22Rv1 (cell line): ENCODE data around the gene NPFFR2.

Experiments used
- H3K27ac ChIP-seq: fragments of 450-650 bp; 2 replicates; pipeline ENCODE4 v1.5.1; 2017
- CTCF ChIP-seq: fragments of 450-650 bp; IDR thresholded peaks from 2 replicates; pipeline ENCODE4 v1.5.1; 2017; ENCODE audit warnings: mild to moderate bottlenecking
- ZFX ChIP-seq: fragments of 450-650 bp; IDR thresholded peaks from 2 replicates; pipeline ENCODE4 v1.6.1; 2017; ENCODE audit warnings: antibody characterized with exemption, borderline replicate concordance

Gene NPFFR2

GRCh38 chr4:72031868-72032608, at the start of gene NPFFR2:
Gene NPFFR2, plus strand, starts transcription at chr4:72032000. Its CDS starts 96,592 bp downstream, at chr4:72128592.
- TF ChIP-seq CTCF: no peak
- no peak within 1 kb of the TSS for H3K27ac ChIP-seq

- TF ChIP-seq CTCF (no peak), ZFX (no peak)
- no peak overlapping the region for H3K27ac ChIP-seq
Measured at GRCh38 chr4:71992571-71993312, 39.1 kb upstream of the NPFFR2 start.

- no peak overlapping the region for H3K27ac ChIP-seq
- no peak for TF ChIP-seq CTCF
- TF ChIP-seq ZFX: no peak
Measured at GRCh38 chr4:71994559-71994958, 37.2 kb upstream of the NPFFR2 start.

GRCh38 chr4:71995297-71995696, 36.5 kb upstream of the NPFFR2 start:
- TF ChIP-seq CTCF: no peak
- TF ChIP-seq ZFX: no peak

DNA sequence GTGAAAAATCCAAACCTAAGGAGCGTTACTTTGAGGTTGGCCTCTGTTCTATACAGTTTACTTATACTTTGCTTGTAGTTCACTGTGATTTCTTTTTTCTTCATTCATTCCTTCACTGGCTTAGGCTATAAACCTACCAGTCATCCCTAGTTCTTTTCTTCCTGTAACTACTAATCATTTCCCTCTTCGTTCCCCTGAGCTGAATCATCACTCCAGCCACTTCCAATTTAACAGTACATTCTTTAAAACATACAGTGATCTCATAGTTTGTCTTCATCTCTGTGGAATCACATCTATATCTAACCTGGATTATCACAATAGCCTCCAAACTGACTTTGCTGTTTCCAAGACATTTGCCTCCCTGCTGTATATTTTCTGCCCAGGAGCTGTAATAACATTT, 25.2 kb upstream of the NPFFR2 start:
- TF ChIP-seq ZFX: no peak
- no peak for TF ChIP-seq CTCF
- no peak overlapping the region for H3K27ac ChIP-seq

More at GRCh38 chr4:71995297-71995696, 36.5 kb upstream of the NPFFR2 start:
- no peak overlapping the region for H3K27ac ChIP-seq

DNA sequence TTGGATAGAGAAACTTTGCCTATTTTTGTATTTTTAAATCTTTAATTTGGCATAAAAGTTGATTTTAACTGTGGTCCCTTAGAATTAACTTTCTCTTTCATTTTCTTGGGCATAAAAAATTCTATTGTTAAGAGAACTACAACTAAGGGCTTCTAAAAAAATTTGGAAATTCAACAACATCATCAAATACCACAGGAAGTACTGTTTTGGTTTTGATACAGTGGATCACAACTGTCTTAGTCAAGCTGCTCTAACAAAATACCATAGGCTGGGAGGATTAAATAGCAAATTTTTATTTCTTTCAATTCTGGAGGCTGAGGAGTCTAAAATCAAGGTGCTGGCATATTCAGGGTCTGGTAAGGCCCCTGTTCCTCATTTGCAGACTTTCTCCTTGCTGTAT, 19.9 kb upstream of the NPFFR2 start:
- TF ChIP-seq ZFX: no peak
- no peak for TF ChIP-seq CTCF
- no peak overlapping the region for H3K27ac ChIP-seq

DNA sequence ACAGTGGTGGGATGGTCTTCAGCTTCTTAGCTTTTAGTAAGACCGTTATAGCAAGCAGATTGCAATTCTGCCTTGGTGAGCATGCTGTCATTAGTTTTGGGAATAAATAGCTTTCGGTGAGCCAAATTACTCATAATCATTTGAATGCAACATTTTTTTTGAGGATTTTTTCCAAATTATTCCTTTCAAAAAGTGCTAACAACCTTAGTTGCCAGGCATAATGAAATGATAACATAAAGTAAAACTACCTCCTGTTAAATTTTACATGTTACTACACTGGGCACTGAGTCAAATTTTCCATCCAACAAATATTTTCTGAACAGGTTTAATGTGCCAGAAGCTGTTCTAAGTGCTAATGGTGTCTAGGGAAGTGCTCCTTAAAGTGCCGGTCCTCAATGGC, 15.8 kb upstream of the NPFFR2 start:
- TF ChIP-seq ZFX (no peak), CTCF (no peak)
- no peak overlapping the region for H3K27ac ChIP-seq
